ENCODE data around the gene KCNQ1OT1.

GRCh38 chr11:2647953-2648352 lies 51.8 kb downstream of the KCNQ1OT1 start:
- TF ChIP-seq POLR2A (IDR thresholded peaks at IDR 0.05; ENCODE audit: low read length) (no peak), GATA1 (IDR thresholded peaks at IDR 0.05; ENCODE audit: low read depth, low read length) (no peak)

Measured in erythroblast (primary cell).